GM19395 (cell line): ENCODE data around the gene VPS33B.

Experiments used
- ATAC-seq: cut with Tn5 transposase; IDR thresholded peaks from one replicate; pipeline ENCODE4 v1.9.1; 2021; ENCODE audit warnings: mild to moderate bottlenecking, moderate library complexity; ENCODE audit not compliant: unreplicated experiment

The VPS33B gene

DNA sequence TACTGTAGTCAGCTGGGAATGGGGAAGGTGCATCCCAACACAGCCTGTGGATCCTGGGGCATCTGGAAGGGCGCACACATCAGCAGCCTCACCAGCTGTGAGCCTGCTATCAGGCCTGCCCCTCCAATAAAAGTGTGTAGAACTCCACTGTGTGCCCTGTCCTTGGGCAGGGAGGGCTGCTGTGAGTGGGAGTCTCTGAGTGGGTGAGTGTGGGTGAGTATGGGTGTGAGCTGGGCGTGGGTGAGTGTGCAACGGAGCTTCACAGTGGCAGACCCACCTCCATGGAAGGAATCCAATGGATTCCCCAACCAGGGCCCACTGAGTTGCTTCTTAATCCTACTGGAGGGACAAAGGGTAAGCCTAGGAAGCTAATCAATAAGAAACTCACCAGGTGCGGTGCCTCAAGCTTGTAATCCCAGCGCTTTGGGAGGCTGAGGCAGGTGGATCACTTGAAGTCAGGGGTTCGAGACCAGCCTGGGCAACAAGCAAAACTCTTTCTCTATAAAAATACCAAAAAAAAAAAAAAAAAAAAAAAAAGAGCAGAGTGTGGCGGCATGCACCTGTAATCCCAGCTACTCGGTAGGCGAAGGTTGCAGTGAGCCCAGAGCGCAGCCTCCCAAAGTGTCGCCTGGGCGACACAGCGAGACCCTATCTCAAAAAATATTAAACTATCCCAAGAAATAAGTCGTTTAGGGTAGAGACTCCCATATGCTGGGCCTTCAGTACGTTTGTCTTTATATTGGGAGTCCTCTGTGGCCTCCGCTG is 68.3 kb downstream of the VPS33B start:
- ATAC-seq, result no peak

DNA sequence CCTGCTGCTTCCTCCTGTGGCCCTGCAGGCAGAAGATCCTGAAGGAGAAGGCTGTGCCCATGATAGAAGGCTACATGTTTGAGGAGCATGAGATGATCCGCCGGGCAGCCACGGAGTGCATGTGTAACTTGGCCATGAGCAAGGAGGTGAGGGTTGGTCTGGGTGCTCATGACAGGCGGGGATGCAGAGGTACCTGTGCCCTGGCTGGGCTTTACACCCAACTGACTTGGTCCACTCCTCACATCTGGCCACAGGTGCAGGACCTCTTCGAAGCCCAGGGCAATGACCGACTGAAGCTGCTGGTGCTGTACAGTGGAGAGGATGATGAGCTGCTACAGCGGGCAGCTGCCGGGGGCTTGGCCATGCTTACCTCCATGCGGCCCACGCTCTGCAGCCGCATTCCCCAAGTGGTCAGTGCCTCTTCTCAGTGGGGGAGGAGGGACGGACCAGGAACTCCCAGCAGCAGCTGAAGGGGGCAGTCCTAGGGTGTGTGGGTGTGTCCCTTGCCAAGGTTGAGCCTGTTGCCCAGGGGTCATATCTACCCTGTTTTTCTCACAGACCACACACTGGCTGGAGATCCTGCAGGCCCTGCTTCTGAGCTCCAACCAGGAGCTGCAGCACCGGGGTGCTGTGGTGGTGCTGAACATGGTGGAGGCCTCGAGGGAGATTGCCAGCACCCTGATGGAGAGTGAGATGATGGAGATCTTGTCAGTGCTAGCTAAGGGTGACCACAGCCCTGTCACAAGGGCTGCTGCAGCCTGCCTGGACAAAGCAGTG is 69.3 kb downstream of the VPS33B start:
- ATAC-seq, result no peak

DNA sequence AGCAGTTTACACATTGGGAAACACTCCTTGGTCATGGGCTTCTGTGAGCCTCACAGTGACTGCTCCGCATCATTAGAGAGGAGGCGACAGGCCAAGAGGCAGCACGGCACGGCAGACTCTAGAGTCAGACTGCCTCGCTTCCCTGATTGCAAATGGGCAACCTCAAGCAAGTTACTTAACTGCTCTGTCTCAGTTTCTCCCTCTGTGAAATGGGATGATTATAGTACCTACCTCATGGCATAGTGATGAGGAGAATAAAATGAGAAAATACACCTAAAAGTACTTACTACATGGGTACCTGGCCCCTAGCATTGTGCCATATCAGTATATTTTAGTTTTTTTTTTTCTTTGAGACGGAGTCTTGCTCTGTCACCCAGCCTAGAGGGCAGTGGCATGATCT is 71.7 kb downstream of the VPS33B start:
- no peak for ATAC-seq

DNA sequence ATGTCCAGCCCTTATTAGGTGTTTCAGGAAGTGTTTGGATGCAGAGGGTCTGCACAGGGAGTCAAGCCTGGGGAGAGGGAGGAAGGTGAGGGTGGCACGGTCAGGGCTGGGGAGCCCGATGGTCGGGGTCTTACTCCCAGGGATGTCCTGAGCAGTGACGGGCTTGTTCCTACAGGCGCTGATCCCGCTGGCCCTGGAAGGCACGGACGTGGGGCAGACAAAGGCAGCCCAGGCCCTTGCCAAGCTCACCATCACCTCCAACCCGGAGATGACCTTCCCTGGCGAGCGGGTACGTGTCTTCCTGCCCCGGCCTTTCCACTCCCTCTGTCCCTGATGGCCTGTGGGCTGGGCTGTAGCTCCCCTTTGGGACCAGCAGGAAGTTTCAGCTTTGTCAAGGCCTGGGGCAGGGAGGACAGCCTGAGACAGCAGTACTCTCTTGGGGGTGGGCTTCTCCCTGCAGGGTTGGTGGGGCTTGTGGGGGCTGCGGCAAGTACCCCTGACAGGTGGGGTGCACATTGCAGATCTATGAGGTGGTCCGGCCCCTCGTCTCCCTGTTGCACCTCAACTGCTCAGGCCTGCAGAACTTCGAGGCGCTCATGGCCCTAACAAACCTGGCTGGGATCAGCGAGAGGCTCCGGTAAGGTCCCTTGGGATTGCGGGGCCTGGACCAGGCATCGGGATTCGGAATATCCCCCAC is 72.3 kb downstream of the VPS33B start:
- ATAC-seq, result no peak
